NOMO-1 treated with dmso at 0.1 percent for 144 hours (cell line): Measurements from ENCODE around the gene CCDC184.
A peak's percentile ranks its signal among the peaks of the same experiment; 100 is the strongest.

Source experiments
- DNase-seq: peaks from one replicate; lab custom pipeline; 2025; ENCODE audit not compliant: unreplicated experiment; lab: John Stamatoyannopoulos, UW

The CCDC184 gene

GRCh38 chr12:48177982-48178381, 5.5 kb upstream of the CCDC184 start:
- no peak for DNase-seq

- no peak for DNase-seq
These were observed 4.0 kb upstream of the CCDC184 start for GRCh38 chr12:48179466-48179865.

- no peak for DNase-seq
These were observed 3.0 kb upstream of the CCDC184 start for GRCh38 chr12:48180424-48180823.

GRCh38 chr12:48180857-48181495, 2.5 kb upstream of the CCDC184 start:
- DNase-seq = no peak

GRCh38 chr12:48182631-48183030, 813 bp upstream of the CCDC184 start:
- DNase-seq = no peak

GRCh38 chr12:48183876-48184548, 568 bp downstream of the CCDC184 start:
- no peak for DNase-seq

- no peak for DNase-seq
These were observed 1.1 kb downstream of the CCDC184 start for GRCh38 chr12:48184549-48184922.

- DNase-seq = no peak
These were observed 1.9 kb downstream of the CCDC184 start for GRCh38 chr12:48185181-48185919.

GRCh38 chr12:48187916-48188695, 4.7 kb downstream of the CCDC184 start:
- no peak for DNase-seq

GRCh38 chr12:48189331-48190125, 6.1 kb downstream of the CCDC184 start:
- no peak for DNase-seq

- no peak for DNase-seq
These were observed 7.7 kb downstream of the CCDC184 start for GRCh38 chr12:48191096-48191495.

GRCh38 chr12:48192861-48193260, 9.4 kb downstream of the CCDC184 start:
- DNase-seq = no peak

GRCh38 chr12:48193623-48194022, 10.2 kb downstream of the CCDC184 start:
- no peak for DNase-seq

- DNase-seq = no peak
These were observed 11.4 kb downstream of the CCDC184 start for GRCh38 chr12:48194799-48195201.

- peak; percentile 5 for DNase-seq
These were observed 14.1 kb downstream of the CCDC184 start for GRCh38 chr12:48197549-48197970.

- peak; percentile 95 for DNase-seq
These were observed 14.7 kb downstream of the CCDC184 start for GRCh38 chr12:48197971-48198671.

GRCh38 chr12:48198672-48198971, 15.2 kb downstream of the CCDC184 start:
- no peak for DNase-seq

GRCh38 chr12:48198985-48199384, 15.5 kb downstream of the CCDC184 start:
- DNase-seq = no peak

- DNase-seq = no peak
These were observed 16.4 kb downstream of the CCDC184 start for GRCh38 chr12:48199774-48200221.

GRCh38 chr12:48201091-48201490, 17.6 kb downstream of the CCDC184 start:
- no peak for DNase-seq
